Right hindlimb (tissue), 1 donor: ENCODE measurements around the gene TMEM131.

Source experiments
- DNase-seq: peaks from one replicate; pipeline ENCODE4 v3.0.0-alpha.2; 2018

Gene TMEM131

GRCh38 chr2:97757062-97757461, 238.7 kb downstream of the TMEM131 start:
- DNase-seq = no peak

GRCh38 chr2:97755491-97755890, 240.3 kb downstream of the TMEM131 start:
- DNase-seq = no peak

DNA sequence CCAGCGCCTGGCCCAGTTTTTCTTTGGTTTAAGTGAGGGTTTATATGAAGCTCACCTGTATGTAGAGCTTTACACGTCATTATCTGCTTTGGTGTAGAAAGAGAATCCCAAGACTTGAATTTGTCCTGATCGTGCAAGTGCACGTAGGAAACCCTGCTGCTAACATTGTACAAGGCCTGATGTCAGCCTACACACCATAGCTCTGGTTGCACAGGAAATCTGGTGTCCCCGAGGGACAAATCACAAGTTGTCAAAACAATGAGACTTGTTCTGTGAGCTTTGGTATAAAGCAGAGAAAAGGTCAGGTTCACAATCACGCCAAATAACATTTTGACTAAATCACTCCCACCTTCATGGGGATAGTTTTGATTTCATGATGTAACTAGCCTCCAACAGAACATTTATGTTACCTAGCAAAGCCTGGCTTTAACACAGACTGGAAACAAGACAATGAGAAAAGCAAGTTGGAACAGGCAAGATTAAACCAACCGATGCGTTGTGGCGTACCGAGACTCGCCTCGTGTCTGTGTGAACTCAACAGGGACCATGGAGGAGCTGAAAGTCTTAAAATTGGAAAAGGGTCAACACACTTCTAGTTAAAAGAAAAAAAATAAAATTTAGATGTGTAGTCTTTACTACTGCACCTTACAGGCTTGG, 240.9 kb downstream of the TMEM131 start:
- no peak for DNase-seq

GRCh38 chr2:97752342-97753334, 243.1 kb downstream of the TMEM131 start:
- DNase-seq = no peak

- DNase-seq = peak; percentile 7
Observed at GRCh38 chr2:97751752-97752151, 244.0 kb downstream of the TMEM131 start.

DNA sequence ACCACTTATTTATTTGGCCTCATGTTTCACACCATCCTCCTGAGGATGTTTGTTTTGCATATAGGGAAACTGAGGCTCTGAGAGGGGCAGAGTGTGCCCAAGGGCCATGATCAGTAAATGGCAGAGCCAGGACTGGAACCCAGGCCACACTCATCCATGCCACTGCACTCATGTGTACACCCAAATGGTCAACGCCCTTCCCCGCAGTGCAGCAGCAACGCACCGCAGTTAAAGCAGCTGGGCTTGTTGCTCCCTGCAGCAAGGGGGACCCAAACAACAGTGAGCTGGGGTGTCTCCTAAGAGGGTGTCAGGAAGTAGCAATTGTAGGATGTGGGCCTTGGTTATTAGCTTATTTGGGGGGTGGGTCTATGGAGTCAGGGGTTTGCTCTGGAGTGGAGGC, 245.7 kb downstream of the TMEM131 start:
- peak; percentile 3 for DNase-seq

DNA sequence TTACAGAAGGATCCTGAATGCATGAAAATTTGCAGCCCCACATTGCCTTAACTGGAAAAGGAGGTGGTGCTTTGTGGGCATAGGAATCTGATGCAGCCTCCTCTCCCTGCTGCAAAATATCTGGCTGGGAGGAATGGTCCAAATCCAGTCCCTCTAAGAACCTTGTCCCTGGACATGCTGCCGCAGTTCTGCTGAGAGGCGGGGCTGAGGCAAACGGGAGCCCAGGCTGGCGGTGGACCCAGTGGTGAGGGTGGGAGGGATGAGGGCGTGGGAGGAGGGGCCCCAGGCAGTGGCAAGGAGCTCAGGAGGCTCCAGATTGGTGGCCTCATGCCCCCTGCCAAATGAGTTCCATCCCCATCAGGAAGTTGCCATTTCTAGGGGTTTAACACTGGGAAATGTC, 246.2 kb downstream of the TMEM131 start:
- peak; percentile 42 for DNase-seq

- DNase-seq = peak; percentile 29
Observed at GRCh38 chr2:97747716-97748115, 248.0 kb downstream of the TMEM131 start.

GRCh38 chr2:97747285-97747684, 248.5 kb downstream of the TMEM131 start:
- DNase-seq = peak; percentile 9

DNA sequence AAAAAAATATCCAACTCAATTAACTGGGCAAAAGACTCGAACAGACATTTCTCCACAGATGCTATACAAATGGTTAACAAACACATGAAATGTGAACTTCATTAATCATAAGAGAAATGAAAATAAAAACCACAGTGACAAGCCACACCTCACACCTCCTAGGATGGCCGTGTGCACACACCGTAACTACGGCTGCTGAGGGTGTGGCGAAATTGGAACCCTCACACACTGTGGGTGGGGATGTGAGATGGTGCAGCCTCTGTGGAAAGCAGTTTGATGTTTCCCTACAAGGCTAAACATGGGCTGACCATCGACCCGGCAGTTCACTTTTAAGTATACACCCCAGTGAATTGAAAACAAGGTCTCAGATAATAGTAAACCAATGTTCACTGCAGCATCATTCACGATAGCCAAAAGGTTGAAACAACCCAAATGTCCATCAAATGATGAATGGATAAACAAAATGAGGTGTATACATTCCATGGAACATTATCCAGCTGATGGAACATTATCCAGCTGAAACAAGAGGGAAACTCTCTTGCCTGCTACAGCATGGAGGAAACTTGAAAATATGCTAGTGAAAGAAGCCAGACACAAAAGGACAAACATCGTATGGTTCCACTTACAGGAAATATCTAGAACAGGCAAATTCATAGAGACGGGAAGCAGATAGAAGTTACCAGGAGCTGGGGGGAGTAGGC, 250.1 kb downstream of the TMEM131 start:
- peak; percentile 4 for DNase-seq

GRCh38 chr2:97743913-97744312, 251.8 kb downstream of the TMEM131 start:
- peak; percentile 5 for DNase-seq

- peak; percentile 1 for DNase-seq
Observed at GRCh38 chr2:97742381-97742847, 253.3 kb downstream of the TMEM131 start.

DNA sequence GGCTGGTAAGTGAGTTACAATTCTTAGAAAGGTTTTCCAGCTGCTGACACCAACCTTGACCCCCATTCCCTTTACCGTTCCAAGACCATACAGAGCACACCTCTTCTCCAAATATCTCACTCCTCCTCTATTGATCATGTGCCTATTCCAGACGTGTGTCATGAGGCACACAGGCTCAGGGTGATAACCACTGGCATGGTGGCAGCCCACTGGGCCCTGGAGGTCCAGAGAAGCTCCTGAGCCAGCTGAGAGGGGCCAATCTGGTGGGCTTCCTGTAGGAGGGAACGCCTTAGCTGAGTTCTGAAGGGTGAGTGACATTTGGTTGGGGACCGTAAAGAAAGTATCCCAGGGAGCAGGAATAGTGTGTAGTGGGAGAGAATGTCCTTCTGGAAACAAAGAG, 254.1 kb downstream of the TMEM131 start:
- DNase-seq = peak; percentile 6

DNA sequence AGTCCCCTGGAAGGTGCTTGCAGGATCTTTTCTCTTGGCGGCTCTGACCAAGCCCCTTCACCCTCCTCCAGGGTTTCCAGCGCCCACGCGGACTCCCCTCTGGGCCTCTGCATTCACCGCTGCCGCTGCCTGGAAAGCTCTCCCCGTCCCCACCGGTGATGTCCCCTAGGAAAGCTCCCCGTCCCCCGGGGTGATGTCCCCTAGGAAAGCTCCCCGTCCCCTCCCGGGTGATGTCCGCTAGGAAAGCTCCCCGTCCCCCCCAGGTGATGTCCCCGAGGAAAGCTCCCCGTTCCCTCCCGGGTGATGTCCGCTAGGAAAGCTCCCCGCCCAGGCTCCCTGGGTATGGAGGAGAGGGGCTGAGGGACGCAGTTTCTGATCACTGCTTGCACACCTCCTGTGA, 254.5 kb downstream of the TMEM131 start:
- peak; percentile 7 for DNase-seq

- peak; percentile 40 for DNase-seq
Observed at GRCh38 chr2:97740590-97741182, 255.1 kb downstream of the TMEM131 start.

DNA sequence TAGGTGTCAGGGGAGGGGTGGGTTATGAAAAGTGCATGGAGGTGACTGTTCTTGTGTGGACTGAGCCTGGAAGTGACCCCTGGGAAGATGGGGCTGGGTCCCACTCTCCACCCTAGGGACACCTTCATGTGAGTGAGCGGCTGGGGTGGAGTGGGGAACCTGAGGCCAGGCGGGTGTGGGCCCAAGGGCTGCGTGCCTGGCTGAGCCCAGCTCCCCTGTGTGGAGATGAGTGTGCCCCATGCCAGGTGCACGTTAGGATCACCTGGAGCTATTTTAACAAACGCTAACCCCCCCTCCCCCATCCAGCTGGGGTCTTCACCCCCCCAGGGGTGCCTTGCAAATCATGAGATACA, 255.9 kb downstream of the TMEM131 start:
- peak; percentile 8 for DNase-seq

GRCh38 chr2:97739020-97739892, 256.5 kb downstream of the TMEM131 start:
- peak; percentile 16 for DNase-seq

GRCh38 chr2:97738179-97739019, 257.3 kb downstream of the TMEM131 start:
- peak; percentile 9 for DNase-seq

DNA sequence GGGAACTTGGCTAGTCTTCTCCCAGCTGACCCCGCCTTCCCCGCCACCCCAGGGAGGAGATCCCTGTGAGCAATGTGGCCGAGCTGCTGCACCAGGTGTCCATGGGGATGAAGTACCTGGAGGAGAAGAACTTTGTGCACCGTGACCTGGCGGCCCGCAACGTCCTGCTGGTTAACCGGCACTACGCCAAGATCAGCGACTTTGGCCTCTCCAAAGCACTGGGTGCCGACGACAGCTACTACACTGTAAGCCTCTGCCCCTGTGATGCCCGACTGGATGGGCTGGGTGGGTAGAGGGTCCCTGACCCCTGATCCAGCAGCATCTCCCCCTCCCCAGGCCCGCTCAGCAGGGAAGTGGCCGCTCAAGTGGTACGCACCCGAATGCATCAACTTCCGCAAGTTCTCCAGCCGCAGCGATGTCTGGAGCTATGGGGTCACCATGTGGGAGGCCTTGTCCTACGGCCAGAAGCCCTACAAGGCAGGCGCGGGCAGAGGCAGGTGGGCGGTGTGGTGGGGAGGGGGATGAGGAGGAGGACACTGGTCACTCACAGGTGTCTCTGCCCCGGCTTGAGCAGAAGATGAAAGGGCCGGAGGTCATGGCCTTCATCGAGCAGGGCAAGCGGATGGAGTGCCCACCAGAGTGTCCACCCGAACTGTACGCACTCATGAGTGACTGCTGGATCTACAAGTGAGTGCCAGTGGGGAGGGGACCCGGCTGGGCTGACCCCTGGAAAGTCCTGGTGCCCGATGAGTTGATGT, 258.1 kb downstream of the TMEM131 start:
- DNase-seq = peak; percentile 8
